Measurements from ENCODE around the gene GRHL1.
"Not testable (repeated sequence)": the region's sequence is repeated elsewhere in the genome, so short reads cannot be mapped to it uniquely, and the experiment has no call there.

Gene GRHL1

DNA sequence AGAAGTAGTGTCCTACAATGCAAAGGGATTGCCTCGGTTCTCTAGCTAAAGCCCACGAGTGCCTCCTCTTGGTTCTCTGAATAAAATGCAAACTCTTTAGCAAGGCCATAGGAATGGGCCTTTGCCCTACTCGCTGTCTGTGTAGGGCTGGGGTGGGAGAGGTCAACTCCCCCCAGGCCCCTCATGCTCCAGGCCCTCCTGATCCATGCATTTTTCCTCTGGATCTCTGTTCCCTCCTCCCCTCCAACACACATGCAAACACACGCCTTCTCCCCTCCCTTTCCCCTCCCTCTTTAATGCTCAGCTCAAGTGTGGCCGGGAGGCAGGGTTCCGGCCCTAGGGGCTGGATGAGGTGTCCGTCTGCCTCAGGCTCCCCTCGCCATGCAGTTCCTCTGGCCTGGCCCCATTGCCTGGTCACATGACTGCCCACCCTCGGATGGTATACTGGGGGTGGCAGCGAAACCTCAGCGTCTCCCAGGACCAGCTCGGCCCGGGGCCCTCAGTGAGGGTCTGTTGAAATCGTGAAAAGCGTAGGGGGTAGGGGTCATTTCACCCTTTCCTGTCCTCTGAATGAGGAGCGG lies 77.0 kb downstream of the GRHL1 start:
- DNase-seq, result no peak

DNA sequence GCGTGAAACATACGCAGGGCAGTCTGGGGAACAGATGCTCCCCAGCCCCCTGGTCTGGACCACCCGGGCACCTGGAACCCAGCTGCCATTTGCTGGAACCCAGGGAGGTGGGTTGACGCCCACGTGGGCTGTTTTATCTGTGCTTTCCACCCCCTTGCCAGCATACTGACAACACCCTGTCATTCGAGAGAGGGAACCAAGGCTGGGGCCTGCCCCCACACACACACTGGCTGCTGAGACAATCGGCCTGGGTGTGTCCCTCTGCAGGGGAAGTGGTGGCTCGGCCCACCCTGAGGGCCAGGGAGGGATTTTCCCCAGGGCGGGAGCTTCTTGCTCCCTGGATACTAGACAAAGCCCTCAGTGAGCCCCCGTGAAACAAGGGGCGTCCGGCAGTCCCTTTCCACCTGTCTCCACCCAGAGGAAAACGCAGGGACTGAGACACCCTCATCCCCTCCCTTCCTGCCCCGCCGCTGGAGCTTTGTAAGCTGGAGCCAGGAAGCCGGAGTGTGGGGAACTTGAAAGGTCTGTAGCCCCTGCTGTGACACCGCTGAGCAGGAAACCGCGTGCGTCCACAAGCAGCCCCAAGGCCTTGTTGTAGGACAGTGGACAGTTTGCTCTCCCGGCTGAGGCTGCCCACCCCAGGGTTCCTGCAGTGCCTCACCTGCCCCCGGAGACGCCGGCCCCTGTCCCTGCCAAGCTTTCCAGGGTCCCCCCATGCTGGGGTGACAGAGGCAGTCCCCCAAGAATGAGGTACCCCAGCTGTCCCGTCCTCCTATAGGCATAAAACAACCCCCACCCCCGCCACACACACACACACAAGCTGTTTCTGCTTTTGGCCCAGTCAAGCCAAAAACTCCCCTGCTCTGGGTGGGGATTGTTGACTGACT lies 77.7 kb downstream of the GRHL1 start:
- no peak for DNase-seq

DNA sequence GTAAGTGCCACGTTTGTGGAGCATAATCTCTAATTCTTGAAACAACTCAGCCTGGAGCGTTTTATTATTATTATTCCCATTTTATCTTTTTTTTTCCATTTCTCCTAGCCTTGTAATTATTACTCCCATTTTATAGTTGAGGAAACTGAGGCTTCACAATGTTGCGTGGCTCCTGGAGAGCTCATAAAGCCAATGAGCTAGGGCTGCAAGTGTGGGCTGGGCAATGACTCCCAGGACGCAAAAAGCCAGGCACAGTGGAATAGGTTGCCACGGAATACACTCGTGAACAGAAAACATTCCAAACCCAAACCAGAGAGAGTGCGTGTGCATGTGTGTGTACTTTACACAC lies 78.4 kb downstream of the GRHL1 start:
- DNase-seq, result no peak

DNA sequence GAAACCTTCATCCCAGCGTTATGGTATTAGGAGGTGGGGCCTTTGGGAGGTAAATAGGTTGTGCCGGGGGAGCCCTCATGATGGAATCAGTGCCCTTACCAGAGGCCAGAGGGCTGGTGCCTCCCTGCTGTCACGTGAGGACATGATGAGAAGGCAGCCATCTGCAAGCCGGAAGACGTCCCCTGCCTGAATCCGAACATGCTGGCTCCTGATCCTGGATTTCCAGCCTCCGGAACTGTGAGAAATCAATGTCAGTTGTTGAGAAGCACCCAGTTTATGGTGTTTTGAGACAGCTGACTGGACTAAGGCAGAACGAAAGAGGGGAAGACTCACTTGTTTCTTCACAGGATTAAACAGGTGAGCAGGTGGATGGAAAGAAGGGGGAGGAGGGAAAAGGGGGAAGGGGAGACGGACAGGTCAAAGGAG lies 78.8 kb downstream of the GRHL1 start:
- no peak for DNase-seq

DNA sequence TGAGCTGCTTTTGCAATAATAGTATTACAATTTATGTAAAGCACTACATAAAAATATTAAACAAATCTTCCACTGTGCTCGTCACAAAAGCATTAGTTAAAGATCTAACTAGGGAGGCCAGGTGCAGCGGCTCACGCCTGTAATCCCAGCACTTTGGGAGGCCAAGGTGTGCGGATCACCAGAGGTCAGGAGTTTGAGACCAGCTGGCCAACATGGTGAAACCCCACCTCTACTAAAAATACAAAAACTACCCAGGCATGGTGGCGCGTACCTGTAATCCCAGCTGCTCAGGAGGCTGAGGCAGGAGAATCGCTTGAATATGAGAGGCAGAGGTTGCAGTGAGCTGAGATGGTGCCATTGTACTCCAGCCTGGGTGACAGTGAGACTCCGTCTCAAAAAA lies 79.3 kb downstream of the GRHL1 start:
- not testable (repeated sequence) for DNase-seq

DNA sequence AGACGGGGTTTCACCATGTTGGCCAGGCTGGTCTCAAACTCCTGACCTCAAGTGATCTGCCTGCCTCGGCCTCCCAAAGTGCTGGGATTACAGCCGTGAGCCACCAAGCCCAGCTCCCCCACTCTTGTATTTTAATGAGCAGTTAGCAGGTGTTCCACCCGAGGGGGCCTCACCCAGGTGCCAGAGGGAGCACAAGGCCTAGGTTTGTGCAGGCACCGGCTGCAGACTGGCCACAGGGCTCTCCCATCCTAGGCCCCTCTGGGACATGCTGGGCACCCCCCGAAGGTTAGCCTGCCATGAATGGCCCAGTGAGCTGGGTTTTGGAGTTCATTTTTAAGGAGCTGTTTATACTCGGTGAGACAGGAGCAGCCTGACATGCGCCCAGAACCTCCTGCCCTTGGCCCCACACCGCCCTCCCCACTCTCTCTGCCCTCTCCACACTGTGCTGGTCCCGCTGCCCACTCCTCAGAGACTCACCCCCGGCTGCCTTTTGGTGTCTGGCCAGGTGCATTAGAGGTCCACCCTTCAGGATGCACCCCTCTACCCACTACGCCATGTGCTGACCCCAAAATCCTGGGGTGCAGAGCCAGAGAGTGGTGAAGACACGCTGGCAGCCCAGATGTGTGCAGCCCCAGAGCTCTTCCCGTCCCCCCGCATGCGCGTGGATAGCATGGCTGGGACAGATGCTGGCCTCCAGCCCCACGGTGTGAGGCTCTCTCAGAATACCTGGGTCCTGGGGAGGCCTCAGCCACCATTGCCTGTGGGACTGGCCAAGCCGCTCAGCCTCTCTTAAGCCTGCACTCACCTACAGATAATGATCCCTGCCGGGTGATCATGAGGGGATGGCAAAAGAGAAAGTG lies 80.6 kb downstream of the GRHL1 start:
- DNase-seq, result no peak

DNA sequence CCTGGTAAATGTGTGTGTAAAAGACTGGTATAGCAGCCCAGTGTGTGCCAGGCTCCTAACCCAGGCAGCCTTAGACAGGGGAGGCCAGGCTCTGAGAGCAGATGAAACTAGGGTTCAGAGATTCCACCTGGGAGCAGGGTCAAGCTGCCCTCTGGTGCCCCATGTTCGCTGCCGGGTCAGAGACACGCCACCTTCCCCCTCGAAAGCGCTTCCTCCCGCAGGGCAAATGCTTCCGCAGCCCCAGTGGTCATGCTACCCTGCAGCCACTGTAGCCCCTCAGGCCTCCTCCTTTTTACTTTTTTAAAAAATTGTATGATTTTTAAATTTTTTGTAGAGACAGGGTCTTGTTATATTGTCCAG lies 81.2 kb downstream of the GRHL1 start:
- no peak for DNase-seq

DNA sequence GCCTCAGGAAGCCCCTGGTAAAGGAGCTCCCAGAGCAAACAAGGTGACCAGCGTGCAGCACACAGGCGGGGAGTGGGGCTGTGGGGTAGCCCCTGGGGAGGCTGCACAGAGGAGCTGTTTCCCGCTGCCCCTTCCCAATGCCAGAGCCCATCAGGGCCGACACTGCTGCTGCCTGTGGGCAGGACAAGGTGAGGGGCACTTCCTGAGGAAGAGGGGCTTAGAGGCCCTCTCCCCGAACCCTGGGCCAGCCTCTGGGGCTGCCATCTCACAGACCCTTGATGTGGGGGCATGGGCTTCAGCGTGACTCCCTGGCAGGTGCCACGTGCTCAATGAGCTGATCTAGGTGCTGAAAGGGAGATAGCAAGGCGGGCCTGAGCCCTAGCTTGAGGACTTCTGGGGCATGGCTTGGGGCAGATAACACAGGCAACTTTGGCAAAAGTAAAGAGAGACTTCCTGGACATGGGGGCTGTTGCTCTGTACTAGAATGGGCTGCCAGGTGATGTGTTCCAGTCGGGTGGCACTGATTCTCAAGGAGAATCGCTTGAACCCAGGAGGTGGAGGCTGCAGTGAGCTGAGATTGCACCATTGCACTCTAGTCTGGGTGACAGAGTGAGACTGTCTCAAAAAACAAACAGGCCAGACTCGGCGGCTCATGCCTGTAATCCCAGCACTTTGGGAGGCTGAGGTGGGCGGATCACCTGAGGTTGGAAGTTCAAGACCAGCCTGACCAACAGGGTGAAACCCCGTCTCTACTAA lies 81.9 kb downstream of the GRHL1 start:
- DNase-seq, result no peak

DNA sequence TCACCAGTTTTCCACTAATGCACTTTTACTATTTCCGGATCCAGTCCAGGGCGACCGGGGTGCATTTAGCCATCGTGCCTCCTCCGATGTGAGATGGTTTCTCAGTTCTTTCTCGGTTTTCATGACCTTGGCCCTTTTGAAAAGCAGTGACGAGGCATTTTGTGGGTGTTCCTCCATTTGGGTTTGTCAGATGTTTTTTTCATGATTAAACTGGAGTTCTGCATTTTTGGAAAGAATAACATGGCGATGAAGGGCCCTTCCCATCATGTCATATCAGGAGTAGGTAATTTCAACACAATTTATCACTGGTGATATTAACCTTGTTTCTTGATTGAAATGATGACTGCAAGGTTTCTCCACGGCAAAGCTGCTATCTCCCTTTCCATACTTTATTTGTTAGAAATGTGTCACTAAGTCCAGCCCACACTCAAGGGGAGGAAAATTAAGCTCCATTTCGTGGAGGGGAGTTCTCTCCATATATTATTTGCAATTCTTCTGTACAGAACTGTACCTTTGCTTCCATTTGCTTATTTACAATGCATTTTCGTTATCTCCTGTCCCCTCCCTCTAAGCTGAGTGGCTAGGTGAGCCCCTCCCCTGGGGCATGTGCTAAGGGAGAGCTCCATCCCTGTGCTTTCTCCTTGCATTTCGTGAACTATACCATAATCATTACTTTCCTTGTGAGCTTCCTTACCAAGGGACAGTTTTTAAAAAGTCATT lies 83.0 kb downstream of the GRHL1 start:
- DNase-seq, result no peak

DNA sequence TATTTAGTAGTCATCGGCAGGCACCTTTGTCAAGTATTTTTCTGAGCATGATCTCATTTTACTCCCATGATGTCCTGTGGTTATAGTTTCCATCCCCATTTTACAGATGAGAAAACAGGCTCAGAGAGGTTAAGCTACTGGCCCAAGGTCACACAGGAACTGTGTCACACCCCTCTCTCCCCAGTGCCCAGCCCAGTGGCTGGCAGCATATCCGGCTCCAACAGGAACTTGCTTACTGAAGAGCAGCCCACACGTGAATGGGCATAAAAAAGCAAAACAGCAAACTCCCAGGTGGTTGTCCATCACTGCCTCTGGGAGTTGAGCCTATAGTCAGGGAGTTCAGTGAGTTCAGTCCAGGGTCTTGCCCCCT lies 83.5 kb downstream of the GRHL1 start:
- no peak for DNase-seq

DNA sequence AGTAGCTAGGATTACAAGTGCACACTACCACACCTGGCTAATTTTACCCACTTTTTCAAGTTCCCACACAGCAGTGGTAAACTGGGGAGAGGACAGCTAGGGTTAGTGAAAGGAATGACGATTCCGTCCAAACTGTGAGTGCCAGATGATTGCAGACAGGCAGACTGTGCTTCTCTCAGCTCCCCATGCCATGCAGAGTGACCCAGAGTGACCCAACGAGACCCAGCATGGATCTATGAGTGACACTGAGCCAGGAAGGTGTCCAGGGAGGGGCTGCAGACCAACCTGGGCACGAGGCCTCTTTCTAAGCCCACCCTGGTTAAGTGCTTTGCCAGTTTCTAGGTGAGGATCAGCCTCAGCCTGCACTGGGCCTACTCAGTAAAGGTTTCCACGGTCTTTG lies 84.1 kb downstream of the GRHL1 start:
- no peak for DNase-seq

DNA sequence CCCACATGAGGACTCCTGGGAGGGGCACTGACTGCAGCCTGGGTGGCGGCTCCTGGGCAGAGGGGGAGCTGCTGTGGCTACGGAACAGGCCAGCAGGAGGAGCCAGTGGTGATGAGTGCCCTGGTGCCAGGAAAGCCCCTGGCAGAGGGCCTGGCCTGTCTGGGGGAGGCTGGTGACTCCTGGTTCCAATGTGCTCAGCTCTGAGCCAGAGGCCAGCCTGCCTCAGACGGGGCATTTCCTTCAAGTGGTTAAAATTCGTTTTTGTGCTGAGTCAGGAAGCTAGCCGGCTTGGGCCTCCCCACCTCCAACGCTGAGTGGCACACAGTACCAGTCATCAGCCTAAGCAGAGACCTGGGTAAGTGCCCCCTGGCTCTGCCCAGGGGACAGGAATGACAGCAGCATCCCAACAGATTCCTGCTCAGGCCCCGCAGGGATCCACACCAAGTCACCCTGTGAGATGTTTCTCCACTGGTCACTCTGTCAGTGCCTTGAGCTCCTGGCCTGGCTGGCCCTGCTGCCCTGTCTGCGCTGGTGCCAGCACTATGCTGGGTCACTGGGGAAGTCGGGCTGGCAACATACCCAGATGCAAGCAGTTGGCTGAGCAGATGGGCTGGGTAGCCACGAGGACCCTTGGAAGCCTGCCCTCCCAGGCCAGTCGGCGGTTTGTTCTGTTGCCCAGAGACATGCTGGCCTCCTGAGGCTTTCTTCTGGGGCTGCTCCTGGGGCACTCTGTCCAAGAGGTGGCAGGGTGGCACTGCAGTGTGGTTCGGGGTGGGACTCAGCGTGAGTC lies 84.8 kb downstream of the GRHL1 start:
- DNase-seq, result peak; percentile 93

DNA sequence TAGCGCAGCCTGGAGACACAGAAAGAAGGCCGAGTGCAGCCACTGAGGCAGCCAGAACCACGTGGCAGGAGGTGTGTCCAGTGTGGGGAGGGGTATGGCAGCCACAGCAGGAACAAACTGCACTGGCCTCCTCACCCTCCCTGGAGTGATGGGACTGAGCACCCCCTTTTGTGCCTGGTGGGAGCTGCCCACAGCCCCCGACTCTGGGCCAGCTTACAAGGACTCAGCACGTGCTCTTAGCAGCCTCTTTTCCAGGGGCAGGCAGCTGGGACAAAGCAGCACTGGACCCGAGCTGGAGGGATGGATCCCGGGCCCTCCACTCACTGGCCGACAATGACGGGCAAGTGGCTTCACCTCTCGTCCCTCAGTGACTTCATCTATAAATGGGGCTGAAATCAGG lies 86.6 kb downstream of the GRHL1 start:
- DNase-seq, result no peak

DNA sequence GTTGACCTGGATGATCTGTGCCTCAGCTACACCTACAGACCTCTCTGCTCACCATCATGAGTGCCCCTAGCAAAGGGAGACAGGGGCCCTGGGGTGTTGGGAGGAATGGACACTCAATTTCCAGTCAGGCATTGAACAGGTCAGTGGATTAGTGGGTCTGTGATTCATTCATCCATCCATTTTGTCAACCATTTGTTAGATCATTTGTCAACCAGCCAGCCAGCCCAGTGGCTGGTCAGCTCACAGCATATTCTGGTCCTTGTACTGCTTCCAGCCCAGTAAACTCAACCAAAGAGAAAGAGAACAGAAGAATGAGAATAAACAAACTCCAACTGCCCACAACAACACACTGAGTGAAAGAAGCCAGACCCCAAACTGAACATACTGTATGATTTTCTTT lies 87.2 kb downstream of the GRHL1 start:
- no peak for DNase-seq

DNA sequence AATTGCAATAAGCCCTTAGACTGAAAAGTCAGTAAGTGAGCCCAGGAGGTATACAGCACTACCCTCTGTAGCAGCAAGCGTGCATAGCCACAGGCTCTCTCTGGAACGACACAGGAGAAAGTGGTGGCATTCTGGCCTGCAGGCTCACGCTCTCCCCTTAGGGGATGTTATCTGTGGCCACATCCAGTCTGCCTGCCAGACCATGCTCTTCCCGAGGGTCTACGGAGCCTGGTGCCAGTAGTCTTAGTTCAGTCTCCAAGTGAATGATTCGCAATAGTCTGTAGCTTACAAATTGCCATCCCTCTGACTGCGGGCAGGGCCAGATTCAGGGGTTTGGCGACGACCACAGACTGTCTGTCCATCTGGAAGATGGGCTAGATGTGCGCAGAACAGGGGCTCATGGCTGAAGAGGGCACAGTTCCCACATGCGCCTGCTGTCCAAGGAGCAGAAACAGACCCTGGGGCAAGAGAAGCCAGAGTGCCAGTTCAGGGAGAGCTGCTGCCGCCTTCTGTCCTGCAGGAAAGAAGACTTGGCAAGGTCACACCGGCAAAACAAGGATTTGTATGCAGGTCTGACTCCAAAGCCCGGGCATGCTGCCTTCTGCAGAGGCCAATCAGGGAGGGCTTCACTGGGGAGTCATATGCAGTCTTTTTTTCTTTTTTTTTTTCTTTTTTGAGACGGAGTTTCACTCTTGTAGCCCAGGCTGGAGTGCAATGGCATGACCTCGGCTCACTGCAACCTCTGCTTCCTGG lies 88.3 kb downstream of the GRHL1 start:
- no peak for DNase-seq

DNA sequence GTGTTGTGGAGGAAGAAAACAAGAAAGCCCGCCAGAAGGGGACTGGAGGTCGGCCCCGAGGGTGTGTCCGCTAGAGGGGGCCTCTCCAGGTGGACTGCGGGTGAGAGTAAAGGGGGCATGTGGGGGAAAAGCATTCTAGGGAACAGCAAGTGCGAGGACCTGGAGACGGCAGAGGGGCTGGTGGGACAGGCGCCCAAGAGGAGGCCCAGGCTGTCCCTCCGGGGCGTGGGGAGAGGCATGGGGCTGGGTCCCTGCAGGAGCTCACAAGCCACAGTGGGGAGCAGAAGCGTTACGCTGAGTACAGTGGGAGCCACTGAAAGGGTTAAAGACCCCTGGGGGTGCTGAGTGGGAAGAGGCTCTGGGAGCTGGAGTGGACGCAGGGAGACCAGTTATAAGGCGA lies 90.2 kb downstream of the GRHL1 start:
- DNase-seq, result no peak

DNA sequence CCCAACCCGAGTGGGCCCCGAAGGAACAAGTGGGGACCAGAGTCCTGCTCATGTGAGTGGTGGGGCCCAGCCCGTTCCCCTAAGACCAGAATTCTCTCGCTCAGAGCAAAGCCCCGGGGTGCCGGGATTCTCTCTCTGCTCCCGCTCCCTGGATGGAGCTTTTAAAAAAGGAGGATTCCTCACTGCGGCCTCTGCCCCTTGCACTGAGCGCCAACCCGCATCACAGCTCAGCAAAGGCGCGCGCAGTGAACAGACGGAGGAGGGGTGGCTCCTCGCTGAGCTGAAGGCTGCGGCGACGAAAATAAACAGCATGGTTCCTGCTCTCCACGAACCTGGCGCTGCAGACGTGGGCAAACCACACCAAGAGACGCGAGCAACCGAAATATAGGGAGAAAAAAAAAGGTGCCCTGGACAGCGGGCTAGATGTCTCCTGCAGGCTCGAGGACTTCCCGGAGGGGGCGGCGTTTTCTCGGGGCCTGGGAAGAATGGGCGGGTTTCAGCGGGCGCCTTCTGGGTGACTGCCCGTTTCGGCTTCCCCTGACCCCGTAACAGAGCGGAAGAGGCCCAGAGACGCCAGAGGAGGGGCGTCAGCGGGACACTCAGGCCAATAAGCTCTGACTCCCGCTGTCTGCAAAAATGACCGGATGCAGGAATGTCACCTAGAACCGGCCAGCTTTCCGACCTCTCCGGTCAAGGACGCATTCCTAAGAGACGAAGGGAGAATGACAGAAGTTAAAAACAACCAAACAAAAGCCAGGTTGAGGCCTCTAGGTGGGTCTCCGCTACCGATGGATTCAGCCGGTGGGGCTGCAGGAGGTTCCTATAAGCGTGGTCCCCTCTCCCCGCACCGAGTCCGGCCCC lies 91.0 kb downstream of the GRHL1 start:
- peak; percentile 31 for DNase-seq

DNA sequence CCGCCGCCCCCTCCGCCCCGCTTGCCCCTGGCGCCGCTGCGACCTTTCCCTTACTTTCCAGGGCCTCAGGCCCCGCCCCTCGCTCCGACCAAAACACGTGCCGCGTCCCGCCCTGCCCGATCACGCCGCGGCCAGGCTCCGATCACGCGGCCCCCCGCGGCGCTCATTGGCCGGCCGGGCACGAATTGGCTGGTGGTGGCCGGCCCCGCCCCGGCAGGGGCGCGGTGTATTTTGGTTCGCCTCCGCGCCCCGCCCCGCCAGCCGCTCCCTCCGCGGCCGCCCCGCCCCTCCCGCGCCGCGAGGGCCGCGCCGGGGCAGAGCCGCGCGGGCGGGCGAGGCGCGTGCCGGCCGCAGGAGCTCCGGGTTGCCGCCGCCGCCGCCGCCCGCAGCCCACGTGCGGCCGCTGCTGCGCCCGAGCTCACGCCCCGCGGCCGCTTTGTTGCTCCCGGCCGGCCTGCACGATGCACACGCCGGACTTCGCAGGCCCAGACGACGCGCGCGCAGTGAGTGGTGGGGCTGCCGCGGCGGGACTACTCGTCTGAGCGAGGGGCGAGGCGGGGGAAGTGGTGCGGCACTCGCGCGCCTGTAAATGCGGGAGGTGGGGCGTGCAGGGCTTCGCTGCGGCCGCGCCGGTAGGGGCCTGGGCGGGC lies 91.9 kb downstream of the GRHL1 start, which contains the start of gene KLF11:
Gene KLF11, plus strand, starts transcription at position 295 of the 650 bp plus-strand sequence. Its CDS starts 167 bp downstream, at position 462.
- peak; percentile 96 for DNase-seq
